Measurements from ENCODE around the gene PIGQ. TPM values are rescaled to one million over a fixed set of nuclear protein-coding genes. Genes with fewer than 3 reads are reported as not detected.

Gene PIGQ
- total and polyA plus RNA-seq, 2 of the 8 experiments (the other 6 are each of a cell fraction or from before 2014, with no cell fraction given) = 36.0 to 49.2 TPM

- Histone ChIP-seq H3K9ac (replicated peaks in 1 of 4; ENCODE audit: extremely low read depth in 1 of 4, low read depth in 3 of 4, low read length in 3 of 4) (no peak overlapping the region), H3K27me3 (replicated peaks in 1 of 4; ENCODE audit: control insufficient read depth in 3 of 4, extremely low read depth in 1 of 4, insufficient read depth in 3 of 4, low read length in 3 of 4) (peaks cover 0 to 10% (median 4%) of the 10 kb centered on the region in 4 experiments; a peak in 4 of 7 replicates), H3K79me1 (ENCODE audit: low read depth, low read length) (no peaks in the 10 kb centered on the region; the same call in 1 of the 2 replicates), H2BK120ac (replicated peaks; ENCODE audit: low read depth, low read length) (no peak overlapping the region), H3K18ac (ENCODE audit: extremely low read depth, low read length) (no peak overlapping the region), H3K27ac (ENCODE audit: low read depth, low read length) (no peak overlapping the region), H4K5ac (ENCODE audit: insufficient read length, low read depth, low read length) (no peak overlapping the region), H4K20me1 (replicated peaks in 1 of 2; ENCODE audit: control insufficient read depth in 1 of 2, insufficient read depth in 2 of 2, low read length in 2 of 2) (peaks cover 2 to 5% of the 10 kb centered on the region in 2 experiments), H3K9me3 (ENCODE audit: insufficient read depth in 2 of 2, low read depth in 1 of 2, low read length in 1 of 2) (no peaks in the 10 kb centered on the region), H3K4ac (replicated peaks; ENCODE audit: insufficient read length, low read depth, low read length) (no peak overlapping the region), H3K4me1 (replicated peaks in 1 of 4; ENCODE audit: control insufficient read depth in 3 of 4, insufficient read depth in 4 of 4, low read length in 3 of 4) (no peaks in the 10 kb centered on the region), H2BK5ac (ENCODE audit: low read depth, low read length) (no peak overlapping the region), H2BK12ac (ENCODE audit: low read depth, low read length) (no peak overlapping the region), H3K23ac (ENCODE audit: insufficient read length) (no peak overlapping the region), H3K4me3 (ENCODE audit: extremely low read depth in 1 of 4, insufficient read depth in 2 of 4, low read depth in 3 of 4, low read length in 4 of 4) (no peak overlapping the region), H3K56ac (replicated peaks; ENCODE audit: insufficient read length, low read depth, low read length) (no peak overlapping the region), H2AFZ (ENCODE audit: low read length) (no peak overlapping the region), H2BK20ac (ENCODE audit: low read length) (no peak overlapping the region), H2AK5ac (ENCODE audit: low read depth, low read length) (no peak overlapping the region), H4K91ac (replicated peaks; ENCODE audit: insufficient read length, low read length) (no peak overlapping the region), H3K4me2 (ENCODE audit: insufficient read depth in 1 of 2, low read depth in 2 of 2, low read length in 2 of 2) (no peak overlapping the region), H4K8ac (ENCODE audit: extremely low read depth, insufficient read depth, low read length) (no peak overlapping the region), H3K23me2 (ENCODE audit: low read depth, low read length) (no peaks in the 10 kb centered on the region), H3K36me3 (ENCODE audit: control insufficient read depth in 2 of 4, insufficient read depth in 4 of 4, low read length in 3 of 4) (peaks cover 0 to 24% (median 2%) of the 10 kb centered on the region in 4 experiments; a peak in 1 of 8 replicates), H3K14ac (ENCODE audit: insufficient read length) (no peak overlapping the region), H3K79me2 (ENCODE audit: control insufficient read depth in 1 of 2, insufficient read depth in 2 of 2, low read length in 2 of 2) (no peaks in the 10 kb centered on the region), H2BK15ac (ENCODE audit: low read length) (no peak overlapping the region)
- TF ChIP-seq TCF12 (IDR thresholded peaks at IDR 0.05; ENCODE audit: low read depth, low read length) (no peak), CHD2 (IDR thresholded peaks at IDR 0.05; ENCODE audit: low read length) (no peak), POU5F1 (IDR thresholded peaks at IDR 0.05; ENCODE audit: low read depth, low read length) (no peak), POLR2AphosphoS5 (IDR thresholded peaks at IDR 0.05; ENCODE audit: low read depth, low read length) (no peak), MAX (IDR thresholded peaks at IDR 0.05) (no peak), JUND (IDR thresholded peaks at IDR 0.05; ENCODE audit: low read length) (no peak), SP4 (IDR thresholded peaks at IDR 0.05; ENCODE audit: low read length) (no peak), EP300 (IDR thresholded peaks at IDR 0.05; ENCODE audit: borderline replicate concordance in 1 of 2, low read depth in 2 of 2, low read length in 2 of 2) (no peak)
- 93% methylated on average over 26 of the region's 33 CpGs; no CpG with 5 or more reads in 1 of the 2 experiments for WGBS, 2 experiments (ENCODE audit: extremely low coverage in 1 of 2, insufficient coverage in 1 of 2, insufficient read length in 1 of 2, insufficient replicate concordance in 2 of 2, low coverage in 1 of 2, low lambda C conversion rate in 2 of 2, missing lambda C conversion rate in 1 of 2)
- CTCF ChIA-PET (ENCODE audit: partially characterized antibody) = interaction anchor here (1.0 to 1.7 kb wide), 3 partner anchors 33 to 235 kb away, joined by 3 to 7 read pairs (median 3); no protein-coding TSS in a partner anchor
- DNase-seq (ENCODE audit: low read depth in 1 of 2, low spot score in 2 of 2) (no peak), FAIRE-seq (no peak)
- POLR2A ChIA-PET (ENCODE audit: partially characterized antibody) = interaction anchor here (0.9 to 1.2 kb wide), 3 partner anchors 10 to 162 kb away, joined by 3 to 4 read pairs (median 3); no protein-coding TSS in a partner anchor
Measured at GRCh38 chr16:553601-554296, 16.0 kb upstream of the PIGQ start.

All from H1 (cell line).